HL-60 (cell line): Measurements from ENCODE around the gene ZNF580.

Experiments used
- DNase-seq, 2 experiments: peaks; one replicate each; pipeline ENCODE4 v3.0.0-alpha.2; 2010 to 2020; ENCODE audit warnings: low read depth in 1 of 2, low spot score in 1 of 2
- H3K27ac ChIP-seq: fragments of 250-450 bp; sonication (Bioruptor Pico); replicated peaks from 2 replicates; pipeline ENCODE4 v1.5.1; 2020; ENCODE audit warnings: mild to moderate bottlenecking, moderate library complexity
- H3K27me3 ChIP-seq: fragments of 250-450 bp; sonication (Bioruptor Pico); 2 replicates; pipeline ENCODE4 v1.5.1; 2021; ENCODE audit warnings: mild to moderate bottlenecking, moderate library complexity; ENCODE audit not compliant: insufficient read depth, poor library complexity, severe bottlenecking
- H3K4me3 ChIP-seq: replicated peaks from 2 replicates; pipeline ENCODE4 v1.5.1; 2011; ENCODE audit warnings: mild to moderate bottlenecking, control low read depth, low read length; ENCODE audit not compliant: insufficient read depth
- GABPA ChIP-seq: IDR thresholded peaks from 2 replicates; pipeline ENCODE4 v1.6.1; 2012; ENCODE audit warnings: low read depth
- POLR2AphosphoS5 ChIP-seq: IDR thresholded peaks from 2 replicates; pipeline ENCODE4 v1.6.1; 2012; ENCODE audit warnings: low read depth
- SPI1 ChIP-seq: IDR thresholded peaks from 2 replicates; pipeline ENCODE4 v1.6.1; 2012; ENCODE audit warnings: low read depth, mild to moderate bottlenecking, borderline replicate concordance
- TF ChIP-seq, protein P1 (sequence below): IDR thresholded peaks from 2 replicates; pipeline ENCODE4 v1.6.1; 2012; ENCODE audit warnings: low read depth; ENCODE audit not compliant: insufficient replicate concordance
- TF ChIP-seq, protein P2 (sequence below): IDR thresholded peaks from one replicate; pipeline ENCODE4 v1.5.1; 2011; ENCODE audit warnings: low read length, control low read depth, inconsistent platforms; ENCODE audit not compliant: insufficient read depth

ZNF580 gene

DNA sequence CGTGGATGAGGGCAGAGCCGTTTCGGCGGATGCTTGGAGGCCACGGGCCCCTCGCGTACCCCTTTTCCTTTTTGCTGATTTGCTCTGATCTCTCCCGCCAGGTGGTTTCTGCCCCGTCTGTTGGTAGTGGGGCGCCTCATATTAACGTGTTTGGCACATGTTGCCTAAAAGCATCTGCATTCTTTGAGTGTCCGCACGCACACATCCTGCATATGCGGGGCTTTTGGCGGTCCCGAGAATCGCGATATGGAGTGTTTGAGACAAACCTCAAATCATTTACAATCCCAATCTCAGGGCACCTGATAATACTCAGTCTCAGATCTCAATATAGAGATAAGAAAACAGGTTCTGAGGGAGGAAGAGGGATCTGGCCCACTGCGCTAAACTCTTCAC lies 14.8 kb downstream of the ZNF580 start:
- Histone ChIP-seq H3K27me3 (no peaks in the 10 kb centered on the region), H3K27ac (peak overlapping the region; percentile 99), H3K4me3 (peak overlapping the region; percentile 87)
- DNase-seq = no peak
- TF ChIP-seq GABPA (no peak), SPI1 (no peak), POLR2AphosphoS5 (no peak; the same call in 1 of the 2 replicates)
- TF ChIP-seq, protein P1, sequence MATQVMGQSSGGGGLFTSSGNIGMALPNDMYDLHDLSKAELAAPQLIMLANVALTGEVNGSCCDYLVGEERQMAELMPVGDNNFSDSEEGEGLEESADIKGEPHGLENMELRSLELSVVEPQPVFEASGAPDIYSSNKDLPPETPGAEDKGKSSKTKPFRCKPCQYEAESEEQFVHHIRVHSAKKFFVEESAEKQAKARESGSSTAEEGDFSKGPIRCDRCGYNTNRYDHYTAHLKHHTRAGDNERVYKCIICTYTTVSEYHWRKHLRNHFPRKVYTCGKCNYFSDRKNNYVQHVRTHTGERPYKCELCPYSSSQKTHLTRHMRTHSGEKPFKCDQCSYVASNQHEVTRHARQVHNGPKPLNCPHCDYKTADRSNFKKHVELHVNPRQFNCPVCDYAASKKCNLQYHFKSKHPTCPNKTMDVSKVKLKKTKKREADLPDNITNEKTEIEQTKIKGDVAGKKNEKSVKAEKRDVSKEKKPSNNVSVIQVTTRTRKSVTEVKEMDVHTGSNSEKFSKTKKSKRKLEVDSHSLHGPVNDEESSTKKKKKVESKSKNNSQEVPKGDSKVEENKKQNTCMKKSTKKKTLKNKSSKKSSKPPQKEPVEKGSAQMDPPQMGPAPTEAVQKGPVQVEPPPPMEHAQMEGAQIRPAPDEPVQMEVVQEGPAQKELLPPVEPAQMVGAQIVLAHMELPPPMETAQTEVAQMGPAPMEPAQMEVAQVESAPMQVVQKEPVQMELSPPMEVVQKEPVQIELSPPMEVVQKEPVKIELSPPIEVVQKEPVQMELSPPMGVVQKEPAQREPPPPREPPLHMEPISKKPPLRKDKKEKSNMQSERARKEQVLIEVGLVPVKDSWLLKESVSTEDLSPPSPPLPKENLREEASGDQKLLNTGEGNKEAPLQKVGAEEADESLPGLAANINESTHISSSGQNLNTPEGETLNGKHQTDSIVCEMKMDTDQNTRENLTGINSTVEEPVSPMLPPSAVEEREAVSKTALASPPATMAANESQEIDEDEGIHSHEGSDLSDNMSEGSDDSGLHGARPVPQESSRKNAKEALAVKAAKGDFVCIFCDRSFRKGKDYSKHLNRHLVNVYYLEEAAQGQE = no peak
- TF ChIP-seq, protein P2, sequence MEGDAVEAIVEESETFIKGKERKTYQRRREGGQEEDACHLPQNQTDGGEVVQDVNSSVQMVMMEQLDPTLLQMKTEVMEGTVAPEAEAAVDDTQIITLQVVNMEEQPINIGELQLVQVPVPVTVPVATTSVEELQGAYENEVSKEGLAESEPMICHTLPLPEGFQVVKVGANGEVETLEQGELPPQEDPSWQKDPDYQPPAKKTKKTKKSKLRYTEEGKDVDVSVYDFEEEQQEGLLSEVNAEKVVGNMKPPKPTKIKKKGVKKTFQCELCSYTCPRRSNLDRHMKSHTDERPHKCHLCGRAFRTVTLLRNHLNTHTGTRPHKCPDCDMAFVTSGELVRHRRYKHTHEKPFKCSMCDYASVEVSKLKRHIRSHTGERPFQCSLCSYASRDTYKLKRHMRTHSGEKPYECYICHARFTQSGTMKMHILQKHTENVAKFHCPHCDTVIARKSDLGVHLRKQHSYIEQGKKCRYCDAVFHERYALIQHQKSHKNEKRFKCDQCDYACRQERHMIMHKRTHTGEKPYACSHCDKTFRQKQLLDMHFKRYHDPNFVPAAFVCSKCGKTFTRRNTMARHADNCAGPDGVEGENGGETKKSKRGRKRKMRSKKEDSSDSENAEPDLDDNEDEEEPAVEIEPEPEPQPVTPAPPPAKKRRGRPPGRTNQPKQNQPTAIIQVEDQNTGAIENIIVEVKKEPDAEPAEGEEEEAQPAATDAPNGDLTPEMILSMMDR = no peak

DNA sequence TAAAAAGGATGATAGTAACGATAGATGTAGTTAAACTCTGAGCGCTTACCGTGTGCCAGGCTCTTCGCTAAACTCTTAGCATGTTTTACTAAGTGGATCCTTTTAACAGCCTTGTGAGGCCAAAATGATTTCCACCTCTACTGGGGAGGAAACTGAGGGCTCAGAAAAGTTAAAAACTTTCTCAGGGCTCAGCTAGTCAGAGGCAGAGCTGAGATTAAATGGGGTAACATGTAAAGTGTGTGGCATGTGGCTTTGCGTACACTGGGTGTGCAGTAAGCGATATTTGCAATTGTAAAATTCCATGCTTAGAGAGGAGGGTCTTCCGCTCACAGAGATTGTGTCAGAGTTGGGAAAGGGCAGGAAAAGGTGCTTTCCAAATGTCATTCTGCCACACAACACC lies 15.8 kb downstream of the ZNF580 start:
- Histone ChIP-seq H3K27ac (peak overlapping the region; percentile 99), H3K4me3 (peak overlapping the region; percentile 87), H3K27me3 (no peaks in the 10 kb centered on the region)
- DNase-seq = no peak
- TF ChIP-seq SPI1 = no peak
- TF ChIP-seq, protein P2 = no peak
- no peak for TF ChIP-seq POLR2AphosphoS5
- TF ChIP-seq, protein P1 = no peak
- TF ChIP-seq GABPA = no peak

DNA sequence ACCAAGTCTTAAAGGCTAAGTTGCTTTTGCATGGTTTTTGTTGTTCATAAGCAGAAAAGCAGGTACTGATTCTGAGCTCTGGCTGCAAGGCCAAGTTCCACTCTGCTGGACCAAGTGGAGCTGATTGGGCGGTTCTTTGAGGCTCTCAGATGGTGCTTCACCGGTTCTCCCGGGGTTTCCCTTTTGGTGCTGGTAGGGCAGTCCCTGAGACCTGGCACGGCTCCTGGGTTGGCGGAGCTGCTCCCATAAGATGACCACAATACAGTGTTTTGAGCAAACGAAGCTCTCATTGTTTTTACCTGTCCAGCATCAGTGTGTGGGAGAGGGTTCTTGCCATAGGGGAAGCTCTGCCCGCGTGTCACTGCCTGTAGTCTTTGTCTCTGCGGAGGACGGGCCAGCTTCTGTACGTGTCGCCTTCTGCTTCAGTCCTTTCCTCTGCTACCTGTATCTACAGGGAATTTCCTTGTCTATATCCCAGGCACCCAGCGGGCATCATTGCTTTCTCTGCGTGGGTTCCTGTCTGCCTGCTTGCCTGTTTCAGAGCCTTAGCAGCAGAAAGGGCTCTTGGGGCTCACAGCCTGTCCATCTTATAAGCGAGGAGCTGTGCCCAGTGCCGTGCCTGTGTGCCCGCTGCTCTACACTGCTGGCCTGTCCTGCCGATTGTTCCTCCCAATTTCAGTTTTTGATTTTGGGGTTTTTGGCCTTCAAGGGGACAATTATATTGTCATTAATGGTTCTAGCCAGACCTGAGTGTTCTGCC lies 16.4 kb downstream of the ZNF580 start:
- peak overlapping the region; percentile 99 for H3K27ac ChIP-seq
- no peaks in the 10 kb centered on the region for H3K27me3 ChIP-seq
- H3K4me3 ChIP-seq = peak overlapping the region; percentile 87
- DNase-seq = peak in 1 of 2 experiments; percentile 43
- TF ChIP-seq, protein P1 = no peak
- TF ChIP-seq, protein P2 = no peak
- TF ChIP-seq GABPA = no peak
- TF ChIP-seq SPI1 = no peak
- TF ChIP-seq POLR2AphosphoS5 = no peak
